Activated T-helper 2 cell treated with anti-CD3 and anti-CD28 coated beads, Interferon-gamma antibody, Interleukin-2, Interleukin-4, amounts not matched to agents 10 μg/mL and 5 μg/mL and 100 μg/mL, durations not matched to agents 14 hours and 24 hours and 36 hours (primary cell): Measurements from ENCODE around the gene GBF1. TPM values are rescaled to one million over a fixed set of nuclear protein-coding genes. Genes with fewer than 3 reads are reported as not detected.

ENCODE experiments used
- DNase-seq: peaks from one replicate; pipeline ENCODE4 v3.0.0; 2021; ENCODE audit warnings: low spot score
- H3K27ac Mint-ChIP-seq: one replicate; pipeline ENCODE4 v1.8.0; 2021; ENCODE audit warnings: mixed read lengths
- H3K27me3 Mint-ChIP-seq: one replicate; pipeline ENCODE4 v1.8.0; 2021; ENCODE audit warnings: low read depth, mixed read lengths
- H3K36me3 Mint-ChIP-seq: one replicate; pipeline ENCODE4 v1.8.0; 2021; ENCODE audit warnings: low read depth, mixed read lengths
- H3K4me1 Mint-ChIP-seq: one replicate; pipeline ENCODE4 v1.8.0; 2021; ENCODE audit warnings: low read depth, mixed read lengths
- H3K4me3 Mint-ChIP-seq: one replicate; pipeline ENCODE4 v1.8.0; 2021; ENCODE audit warnings: low read depth, mild to moderate bottlenecking, moderate library complexity, mixed read lengths
- H3K9me3 Mint-ChIP-seq: one replicate; pipeline ENCODE4 v1.8.0; 2021; ENCODE audit warnings: mixed read lengths
- intact Hi-C: fragments of 100-400 bp; cut with micrococcal nuclease; formaldehyde crosslinking; loops from one replicate; pipeline ENCODE4 v1.15.1; 2023
- total RNA-seq: library from RNA; stranded (reverse); gene quantifications from 2 replicates; pipeline ENCODE4 v1.2.3, GENCODE V29; 2022

GBF1 gene
- total RNA-seq, 1 donor from 2014 or later, result 49.2 TPM

- no peaks in the 10 kb centered on the region for H3K36me3 Mint-ChIP-seq
- H3K27me3 Mint-ChIP-seq, result peaks cover 47% of the 10 kb centered on the region
- no peaks in the 10 kb centered on the region for H3K9me3 Mint-ChIP-seq
- peak; percentile 86 for DNase-seq
- peak within 1 kb of the TSS; percentile 59 for H3K4me3 Mint-ChIP-seq
- intact Hi-C loops, result loop anchor here (1.0 to 5.0 kb wide), 2 partner anchors 57 to 356 kb away; no protein-coding TSS in a partner anchor
- H3K27ac Mint-ChIP-seq, result no peak within 1 kb of the TSS
- peaks cover 23% of the 10 kb centered on the region for H3K4me1 Mint-ChIP-seq
Measured at GRCh38 chr10:102225646-102226541, 19.4 kb upstream of the GBF1 start, which contains the start of gene ELOVL3. Gene ELOVL3, plus strand, starts transcription at chr10:102226299. Its CDS starts 250 bp downstream, at chr10:102226549.

GRCh38 chr10:102226542-102226870 is 18.8 kb upstream of the GBF1 start:
- peaks cover 23% of the 10 kb centered on the region for H3K4me1 Mint-ChIP-seq
- peaks cover 41% of the 10 kb centered on the region for H3K27me3 Mint-ChIP-seq
- no peaks in the 10 kb centered on the region for H3K9me3 Mint-ChIP-seq
- intact Hi-C loops, result loop anchor here (1.0 to 5.0 kb wide), 2 partner anchors 57 to 356 kb away; no protein-coding TSS in a partner anchor
- no peaks in the 10 kb centered on the region for H3K36me3 Mint-ChIP-seq
- DNase-seq, result no peak
- H3K27ac Mint-ChIP-seq, result no peak overlapping the region
- H3K4me3 Mint-ChIP-seq, result peak overlapping the region; percentile 59

GRCh38 chr10:102227050-102227449 is 18.3 kb upstream of the GBF1 start:
- H3K27ac Mint-ChIP-seq, result no peak overlapping the region
- H3K27me3 Mint-ChIP-seq, result peaks cover 42% of the 10 kb centered on the region
- H3K9me3 Mint-ChIP-seq, result no peaks in the 10 kb centered on the region
- peaks cover 23% of the 10 kb centered on the region for H3K4me1 Mint-ChIP-seq
- H3K4me3 Mint-ChIP-seq, result no peak overlapping the region
- intact Hi-C loops, result loop anchor here (5.0 kb wide), 1 partner anchor 355 kb away; no protein-coding TSS in a partner anchor
- no peak for DNase-seq
- no peaks in the 10 kb centered on the region for H3K36me3 Mint-ChIP-seq

- Mint-ChIP-seq H3K36me3 (no peaks in the 10 kb centered on the region), H3K27me3 (peaks cover 41% of the 10 kb centered on the region), H3K4me3 (peak overlapping the region; percentile 73), H3K9me3 (no peaks in the 10 kb centered on the region), H3K27ac (no peak overlapping the region), H3K4me1 (peaks cover 23% of the 10 kb centered on the region)
- intact Hi-C loops, result loop anchor here (1.0 to 5.0 kb wide), 5 partner anchors 164 to 352 kb away; no protein-coding TSS in a partner anchor
- DNase-seq, result peak; percentile 79
Measured at GRCh38 chr10:102229810-102230263, 15.5 kb upstream of the GBF1 start.

GRCh38 chr10:102230264-102230860 is 15.0 kb upstream of the GBF1 start:
- H3K36me3 Mint-ChIP-seq, result no peaks in the 10 kb centered on the region
- H3K27me3 Mint-ChIP-seq, result peaks cover 44% of the 10 kb centered on the region
- no peaks in the 10 kb centered on the region for H3K9me3 Mint-ChIP-seq

GRCh38 chr10:102230861-102231356 is 14.4 kb upstream of the GBF1 start:
- no peaks in the 10 kb centered on the region for H3K36me3 Mint-ChIP-seq
- peaks cover 16% of the 10 kb centered on the region for H3K4me1 Mint-ChIP-seq
- H3K9me3 Mint-ChIP-seq, result no peaks in the 10 kb centered on the region
- H3K27me3 Mint-ChIP-seq, result peaks cover 50% of the 10 kb centered on the region
- DNase-seq, result peak; percentile 43
- H3K4me3 Mint-ChIP-seq, result peak overlapping the region; percentile 62
- intact Hi-C loops, result loop anchor here (1.0 to 2.0 kb wide), 4 partner anchors 10 to 192 kb away; partner anchors contain the start of gene PITX3
- no peak overlapping the region for H3K27ac Mint-ChIP-seq

More at GRCh38 chr10:102230264-102230860, 15.0 kb upstream of the GBF1 start:
- Mint-ChIP-seq H3K4me3 (peak overlapping the region; percentile 73), H3K4me1 (peaks cover 22% of the 10 kb centered on the region), H3K27ac (no peak overlapping the region)
- no peak for DNase-seq
- intact Hi-C loops, result loop anchor here (2.0 kb wide), 1 partner anchor 192 kb away; no protein-coding TSS in a partner anchor

GRCh38 chr10:102231357-102232318 is 13.7 kb upstream of the GBF1 start:
- peak overlapping the region; percentile 62 for H3K4me3 Mint-ChIP-seq
- peaks cover 55% of the 10 kb centered on the region for H3K27me3 Mint-ChIP-seq
- H3K4me1 Mint-ChIP-seq, result peaks cover 9% of the 10 kb centered on the region
- no peaks in the 10 kb centered on the region for H3K36me3 Mint-ChIP-seq
- peak; percentile 69 for DNase-seq
- H3K9me3 Mint-ChIP-seq, result no peaks in the 10 kb centered on the region
- intact Hi-C loops, result loop anchor here (1.0 to 2.0 kb wide), 4 partner anchors 10 to 191 kb away; partner anchors contain the start of gene PITX3
- no peak overlapping the region for H3K27ac Mint-ChIP-seq

GRCh38 chr10:102233997-102234396 is 11.3 kb upstream of the GBF1 start:
- Mint-ChIP-seq H3K9me3 (no peaks in the 10 kb centered on the region), H3K27me3 (peaks cover 53% of the 10 kb centered on the region), H3K4me1 (peaks cover 5% of the 10 kb centered on the region), H3K27ac (no peak overlapping the region), H3K36me3 (no peaks in the 10 kb centered on the region), H3K4me3 (no peak overlapping the region)
- DNase-seq, result no peak
- intact Hi-C loops, result no loop called here

- no peaks in the 10 kb centered on the region for H3K9me3 Mint-ChIP-seq
- peaks cover 53% of the 10 kb centered on the region for H3K27me3 Mint-ChIP-seq
- H3K4me3 Mint-ChIP-seq, result no peak overlapping the region
- H3K36me3 Mint-ChIP-seq, result no peaks in the 10 kb centered on the region
- H3K4me1 Mint-ChIP-seq, result peaks cover 2% of the 10 kb centered on the region
- intact Hi-C loops, result no loop called here
- DNase-seq, result no peak
- H3K27ac Mint-ChIP-seq, result no peak overlapping the region
Measured at GRCh38 chr10:102234888-102235597, 10.3 kb upstream of the GBF1 start.

GRCh38 chr10:102235598-102235920 is 9.8 kb upstream of the GBF1 start:
- Mint-ChIP-seq H3K4me3 (no peak overlapping the region), H3K36me3 (no peaks in the 10 kb centered on the region), H3K27me3 (peaks cover 57% of the 10 kb centered on the region), H3K9me3 (no peaks in the 10 kb centered on the region), H3K4me1 (no peaks in the 10 kb centered on the region), H3K27ac (no peak overlapping the region)
- intact Hi-C loops, result no loop called here
- no peak for DNase-seq

- intact Hi-C loops, result no loop called here
- Mint-ChIP-seq H3K4me1 (peaks cover 2% of the 10 kb centered on the region), H3K9me3 (no peaks in the 10 kb centered on the region), H3K36me3 (no peaks in the 10 kb centered on the region), H3K27me3 (peaks cover 60% of the 10 kb centered on the region), H3K27ac (no peak overlapping the region), H3K4me3 (no peak overlapping the region)
- DNase-seq, result no peak
Measured at GRCh38 chr10:102236006-102236405, 9.3 kb upstream of the GBF1 start.
